Measurements from ENCODE around the gene IL20.

Gene IL20

GRCh38 chr1:206864939-206865671 is at the start of gene IL20:
Gene IL20 (plus strand): TSS chr1:206865623. CDS start chr1:206865853, 230 bp downstream.
- peak; percentile 99 for TF ChIP-seq CTCF (conservative IDR thresholded peaks at IDR 0.05; ENCODE audit: low read depth, low read length)
- H3K4me3 ChIP-seq (ENCODE audit: low read depth, low read length): no peak within 1 kb of the TSS
- DNase-seq (ENCODE audit: low read depth): peak; percentile 88

GRCh38 chr1:206816390-206817287 is 48.8 kb upstream of the IL20 start:
- DNase-seq (ENCODE audit: low read depth): peak; percentile 39
- H3K4me3 ChIP-seq (ENCODE audit: low read depth, low read length): no peak overlapping the region

GRCh38 chr1:206821493-206821892 is 43.9 kb upstream of the IL20 start:
- DNase-seq (ENCODE audit: low read depth): no peak
- TF ChIP-seq CTCF (conservative IDR thresholded peaks at IDR 0.05; ENCODE audit: low read depth, low read length): no peak
- no peak overlapping the region for H3K4me3 ChIP-seq (ENCODE audit: low read depth, low read length)

More at GRCh38 chr1:206816390-206817287, 48.8 kb upstream of the IL20 start:
- TF ChIP-seq CTCF (conservative IDR thresholded peaks at IDR 0.05; ENCODE audit: low read depth, low read length): no peak

- TF ChIP-seq CTCF (conservative IDR thresholded peaks at IDR 0.05; ENCODE audit: low read depth, low read length): no peak
- H3K4me3 ChIP-seq (ENCODE audit: low read depth, low read length): no peak overlapping the region
- DNase-seq (ENCODE audit: low read depth): peak; percentile 37
These were observed 41.7 kb upstream of the IL20 start for GRCh38 chr1:206823727-206824126.

GRCh38 chr1:206824331-206824730 is 41.1 kb upstream of the IL20 start:
- H3K4me3 ChIP-seq (ENCODE audit: low read depth, low read length): no peak overlapping the region
- TF ChIP-seq CTCF (conservative IDR thresholded peaks at IDR 0.05; ENCODE audit: low read depth, low read length): no peak
- peak; percentile 61 for DNase-seq (ENCODE audit: low read depth)

- H3K4me3 ChIP-seq (ENCODE audit: low read depth, low read length): no peak overlapping the region
- TF ChIP-seq CTCF (conservative IDR thresholded peaks at IDR 0.05; ENCODE audit: low read depth, low read length): no peak
- no peak for DNase-seq (ENCODE audit: low read depth)
These were observed 39.0 kb upstream of the IL20 start for GRCh38 chr1:206826394-206826793.

Measured in choroid plexus epithelial cell (primary cell).